ENCODE results near the gene GAS5.

GRCh38 chr1:173889885-173890284, 22.1 kb upstream of the GAS5 start:
- TF ChIP-seq ZFP91 (CRISPR knock-in tag; IDR thresholded peaks at IDR 0.05) (no peak), HDGF (IDR thresholded peaks at IDR 0.05) (no peak), NFIX (CRISPR knock-in tag; IDR thresholded peaks at IDR 0.05; ENCODE audit: low read depth) (no peak), CTCF (IDR thresholded peaks at IDR 0.05 in 2 of 3, conservative IDR thresholded peaks at IDR 0.05 in 1 of 3; ENCODE audit: insufficient read depth in 2 of 3, low read depth in 1 of 3, low read length in 3 of 3) (no peak), MAFK (IDR thresholded peaks at IDR 0.05; ENCODE audit: low read length) (no peak), MLLT1 (IDR thresholded peaks at IDR 0.05) (no peak), NONO (IDR thresholded peaks at IDR 0.05; ENCODE audit: low read depth in 2 of 2, low read length in 1 of 2) (no peak), ZNF174 (CRISPR knock-in tag; IDR thresholded peaks at IDR 0.05) (no peak)
